HEK293 (cell line): ENCODE data around the gene CROCC.

Source experiments
- CTCF ChIA-PET: fragments of 350-600 bp; formaldehyde crosslinking; extraction: SDS; loops from one replicate; lab custom pipeline; 2021; ENCODE audit warnings: antibody characterized with exemption; lab: Yijun Ruan, JAX
- POLR2A ChIA-PET: fragments of 300-600 bp; formaldehyde crosslinking; extraction: SDS; loops from one replicate; lab custom pipeline; 2020; ENCODE audit warnings: antibody characterized with exemption, inconsistent platforms; lab: Yijun Ruan, JAX
- H3K27ac ChIP-seq: fragments of 200-500 bp; sonication (Bioruptor generic); 2 replicates; pipeline ENCODE4 v1.5.1; 2014; ENCODE audit warnings: low read depth, low read length, control low read depth, inconsistent platforms; ENCODE audit errors: extremely low read depth
- H3K36me3 ChIP-seq, 2 experiments: fragments of 200-500 bp in 1 of 2; sonication (Bioruptor generic) in 1 of 2; 1 replicate in 1 of 2; 2 replicates in 1 of 2; pipeline ENCODE4 v1.5.1; 2014 to 2017; ENCODE audit warnings: inconsistent platforms in 2 of 2, low read length in 2 of 2; ENCODE audit not compliant: control insufficient read depth in 2 of 2, insufficient read depth in 1 of 2
- H3K4me1 ChIP-seq: fragments of 200-500 bp; sonication (Bioruptor generic); 2 replicates; pipeline ENCODE4 v1.5.1; 2014; ENCODE audit warnings: mild to moderate bottlenecking, low read length, inconsistent platforms; ENCODE audit not compliant: control insufficient read depth, insufficient read depth
- H3K4me3 ChIP-seq: 2 replicates; pipeline ENCODE4 v1.5.1; 2011; ENCODE audit warnings: low read depth, mild to moderate bottlenecking, control low read depth, low read length, moderate library complexity
- H3K9me3 ChIP-seq: fragments of 200-500 bp; sonication (Bioruptor generic); 2 replicates; pipeline ENCODE4 v1.5.1; 2014; ENCODE audit warnings: low read depth, low read length, inconsistent platforms; ENCODE audit not compliant: control insufficient read depth, insufficient read depth
- BCL11A ChIP-seq: fragments of 450-650 bp; formaldehyde crosslinking; IDR thresholded peaks from 2 replicates; pipeline ENCODE4 v1.5.1; 2016; ENCODE audit warnings: low read depth, missing biosample characterization, missing genetic modification characterization
- GFI1B ChIP-seq: fragments of 450-650 bp; formaldehyde crosslinking; IDR thresholded peaks from 2 replicates; pipeline ENCODE4 v1.5.1; 2016; ENCODE audit warnings: missing biosample characterization, missing genetic modification characterization
- GLIS1 ChIP-seq: fragments of 450-650 bp; formaldehyde crosslinking; IDR thresholded peaks from 2 replicates; pipeline ENCODE4 v1.5.1; 2016; ENCODE audit warnings: missing biosample characterization, missing genetic modification characterization
- KLF1 ChIP-seq: fragments of 450-650 bp; formaldehyde crosslinking; IDR thresholded peaks from 2 replicates; pipeline ENCODE4 v1.5.1; 2016; ENCODE audit warnings: missing biosample characterization, missing genetic modification characterization
- OVOL3 ChIP-seq: fragments of 450-650 bp; formaldehyde crosslinking; IDR thresholded peaks from 2 replicates; pipeline ENCODE4 v1.5.1; 2016; ENCODE audit warnings: missing biosample characterization, missing genetic modification characterization
- SALL2 ChIP-seq: fragments of 450-650 bp; formaldehyde crosslinking; IDR thresholded peaks from 2 replicates; pipeline ENCODE4 v1.5.0; 2017; ENCODE audit warnings: missing biosample characterization, mild to moderate bottlenecking, missing genetic modification characterization, borderline replicate concordance
- ZFP3 ChIP-seq: fragments of 450-650 bp; formaldehyde crosslinking; IDR thresholded peaks from 2 replicates; pipeline ENCODE4 v1.5.1; 2016; ENCODE audit warnings: low read depth, missing biosample characterization, missing genetic modification characterization
- ZIC2 ChIP-seq: fragments of 450-650 bp; formaldehyde crosslinking; IDR thresholded peaks from 2 replicates; pipeline ENCODE4 v1.5.1; 2016; ENCODE audit warnings: missing biosample characterization, missing genetic modification characterization
- ZNF121 ChIP-seq: fragments of 450-650 bp; formaldehyde crosslinking; IDR thresholded peaks from 2 replicates; pipeline ENCODE4 v1.5.1; 2016; ENCODE audit warnings: missing biosample characterization, missing genetic modification characterization
- ZNF211 ChIP-seq: fragments of 450-650 bp; formaldehyde crosslinking; IDR thresholded peaks from 2 replicates; pipeline ENCODE4 v1.5.1; 2016; ENCODE audit warnings: low read depth, missing biosample characterization, missing genetic modification characterization
- ZNF391 ChIP-seq: fragments of 450-650 bp; formaldehyde crosslinking; IDR thresholded peaks from 2 replicates; pipeline ENCODE4 v1.5.1; 2016; ENCODE audit warnings: low read depth, missing biosample characterization, missing genetic modification characterization, borderline replicate concordance
- ZNF501 ChIP-seq: fragments of 450-650 bp; formaldehyde crosslinking; IDR thresholded peaks from 2 replicates; pipeline ENCODE4 v1.5.1; 2016; ENCODE audit warnings: missing biosample characterization, missing genetic modification characterization
- ZNF510 ChIP-seq: fragments of 450-650 bp; formaldehyde crosslinking; IDR thresholded peaks from 2 replicates; pipeline ENCODE4 v1.5.1; 2018; ENCODE audit warnings: mild to moderate bottlenecking, missing genetic modification characterization, missing biosample characterization; ENCODE audit not compliant: insufficient replicate concordance
- ZNF548 ChIP-seq: fragments of 450-650 bp; formaldehyde crosslinking; IDR thresholded peaks from 2 replicates; pipeline ENCODE4 v1.5.1; 2016; ENCODE audit warnings: missing biosample characterization, missing genetic modification characterization
- ZNF610 ChIP-seq: fragments of 450-650 bp; formaldehyde crosslinking; IDR thresholded peaks from 2 replicates; pipeline ENCODE4 v1.5.1; 2016; ENCODE audit warnings: missing biosample characterization, missing genetic modification characterization, borderline replicate concordance
- ZNF623 ChIP-seq: fragments of 450-650 bp; formaldehyde crosslinking; IDR thresholded peaks from 2 replicates; pipeline ENCODE4 v1.5.1; 2016; ENCODE audit warnings: missing biosample characterization, missing genetic modification characterization
- ZNF76 ChIP-seq: fragments of 450-650 bp; formaldehyde crosslinking; IDR thresholded peaks from 2 replicates; pipeline ENCODE4; 2016; ENCODE audit warnings: low read depth, missing biosample characterization, missing genetic modification characterization, borderline replicate concordance
- ZNF785 ChIP-seq: fragments of 450-650 bp; formaldehyde crosslinking; IDR thresholded peaks from 2 replicates; pipeline ENCODE4 v1.5.1; 2016; ENCODE audit warnings: missing biosample characterization, missing genetic modification characterization
- ZNF830 ChIP-seq: fragments of 450-650 bp; IDR thresholded peaks from 2 replicates; pipeline ENCODE4 v1.5.0; 2018; ENCODE audit warnings: missing biosample characterization, missing genetic modification characterization, low read depth, mild to moderate bottlenecking, moderate library complexity
- TF ChIP-seq, protein P1 (sequence below): fragments of 450-650 bp; formaldehyde crosslinking; IDR thresholded peaks from 2 replicates; pipeline ENCODE4 v1.5.1; 2016; ENCODE audit warnings: missing biosample characterization, missing genetic modification characterization, low read depth
- TF ChIP-seq, protein P2 (sequence below): fragments of 450-650 bp; formaldehyde crosslinking; IDR thresholded peaks from 2 replicates; pipeline ENCODE4 v1.5.1; 2016; ENCODE audit warnings: missing biosample characterization, missing genetic modification characterization
- TF ChIP-seq, protein P3 (sequence below): fragments of 450-650 bp; IDR thresholded peaks from 2 replicates; pipeline ENCODE4 v1.5.1; 2018; ENCODE audit warnings: missing biosample characterization, mild to moderate bottlenecking, missing genetic modification characterization
- TF ChIP-seq, protein P4 (sequence below): fragments of 450-650 bp; formaldehyde crosslinking; IDR thresholded peaks from 2 replicates; pipeline ENCODE4 v1.5.1; 2016; ENCODE audit warnings: missing biosample characterization, missing genetic modification characterization
- TF ChIP-seq, protein P5 (sequence below): sonication (generic); formaldehyde crosslinking; IDR thresholded peaks from 2 replicates; pipeline ENCODE4 v1.8.1; 2022; ENCODE audit warnings: mild to moderate bottlenecking, moderate library complexity, missing genetic modification reagents

CROCC gene

DNA sequence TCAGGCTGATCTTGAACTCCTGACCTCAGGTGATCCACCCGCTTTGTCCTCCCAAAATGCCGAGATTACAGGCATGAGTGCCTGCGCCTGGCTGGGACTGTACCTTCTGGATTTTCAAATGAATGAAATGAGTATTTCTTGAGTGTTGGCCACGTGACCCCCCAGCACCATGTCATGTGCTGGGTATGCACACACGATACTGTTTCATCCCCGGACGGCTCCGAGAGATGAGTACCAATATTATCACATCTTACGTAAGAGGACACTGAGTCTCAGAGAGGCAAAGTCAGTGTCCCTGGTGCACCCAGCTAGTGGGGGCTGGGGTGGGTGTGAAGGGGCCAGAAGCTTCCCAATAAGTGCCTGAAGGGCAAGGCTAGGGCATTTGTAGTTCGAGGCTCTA is 780 bp upstream of the CROCC start:
- Histone ChIP-seq H3K4me1 (peaks cover 4% of the 10 kb centered on the region; the same call in 1 of the 2 replicates), H3K9me3 (no peaks in the 10 kb centered on the region), H3K4me3 (no peak overlapping the region), H3K27ac (no peak overlapping the region), H3K36me3 (no peaks in the 10 kb centered on the region)
- TF ChIP-seq, protein P1, sequence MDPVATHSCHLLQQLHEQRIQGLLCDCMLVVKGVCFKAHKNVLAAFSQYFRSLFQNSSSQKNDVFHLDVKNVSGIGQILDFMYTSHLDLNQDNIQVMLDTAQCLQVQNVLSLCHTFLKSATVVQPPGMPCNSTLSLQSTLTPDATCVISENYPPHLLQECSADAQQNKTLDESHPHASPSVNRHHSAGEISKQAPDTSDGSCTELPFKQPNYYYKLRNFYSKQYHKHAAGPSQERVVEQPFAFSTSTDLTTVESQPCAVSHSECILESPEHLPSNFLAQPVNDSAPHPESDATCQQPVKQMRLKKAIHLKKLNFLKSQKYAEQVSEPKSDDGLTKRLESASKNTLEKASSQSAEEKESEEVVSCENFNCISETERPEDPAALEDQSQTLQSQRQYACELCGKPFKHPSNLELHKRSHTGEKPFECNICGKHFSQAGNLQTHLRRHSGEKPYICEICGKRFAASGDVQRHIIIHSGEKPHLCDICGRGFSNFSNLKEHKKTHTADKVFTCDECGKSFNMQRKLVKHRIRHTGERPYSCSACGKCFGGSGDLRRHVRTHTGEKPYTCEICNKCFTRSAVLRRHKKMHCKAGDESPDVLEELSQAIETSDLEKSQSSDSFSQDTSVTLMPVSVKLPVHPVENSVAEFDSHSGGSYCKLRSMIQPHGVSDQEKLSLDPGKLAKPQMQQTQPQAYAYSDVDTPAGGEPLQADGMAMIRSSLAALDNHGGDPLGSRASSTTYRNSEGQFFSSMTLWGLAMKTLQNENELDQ: no peak
- no peak for TF ChIP-seq ZNF548 (tag by site-specific recombination)
- TF ChIP-seq ZIC2 (tag by site-specific recombination): no peak
- no peak for TF ChIP-seq GFI1B (tag by site-specific recombination)
- TF ChIP-seq, protein P2, sequence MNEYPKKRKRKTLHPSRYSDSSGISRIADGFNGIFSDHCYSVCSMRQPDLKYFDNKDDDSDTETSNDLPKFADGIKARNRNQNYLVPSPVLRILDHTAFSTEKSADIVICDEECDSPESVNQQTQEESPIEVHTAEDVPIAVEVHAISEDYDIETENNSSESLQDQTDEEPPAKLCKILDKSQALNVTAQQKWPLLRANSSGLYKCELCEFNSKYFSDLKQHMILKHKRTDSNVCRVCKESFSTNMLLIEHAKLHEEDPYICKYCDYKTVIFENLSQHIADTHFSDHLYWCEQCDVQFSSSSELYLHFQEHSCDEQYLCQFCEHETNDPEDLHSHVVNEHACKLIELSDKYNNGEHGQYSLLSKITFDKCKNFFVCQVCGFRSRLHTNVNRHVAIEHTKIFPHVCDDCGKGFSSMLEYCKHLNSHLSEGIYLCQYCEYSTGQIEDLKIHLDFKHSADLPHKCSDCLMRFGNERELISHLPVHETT (tag by site-specific recombination): no peak
- TF ChIP-seq OVOL3: no peak
- CTCF ChIA-PET: no interaction called here
- POLR2A ChIA-PET: interaction anchor here (2.1 kb wide), 1 partner anchor 16 kb away, joined by 8 read pairs; no protein-coding TSS in a partner anchor

DNA sequence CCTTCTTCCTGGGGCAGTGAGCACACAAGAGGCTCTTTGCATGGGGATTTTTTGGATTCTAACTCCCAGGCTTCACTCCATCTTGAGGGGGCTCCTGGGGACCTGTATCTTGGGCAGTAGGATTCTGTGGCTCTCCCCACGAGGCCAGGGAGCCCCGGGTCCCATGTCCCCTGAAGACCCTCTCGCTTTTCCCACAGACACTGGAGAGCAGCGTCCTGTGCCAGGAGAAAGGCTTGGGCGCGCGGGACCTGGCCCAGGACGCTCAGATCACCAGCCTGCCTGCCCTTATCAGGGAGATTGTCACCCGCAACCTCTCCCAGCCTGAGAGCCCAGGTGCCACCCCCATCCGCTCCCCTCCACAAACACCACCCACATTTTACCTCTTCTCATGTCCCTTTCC is 735 bp downstream of the CROCC start:
- Histone ChIP-seq H3K27ac (no peak overlapping the region), H3K4me1 (peaks cover 4% of the 10 kb centered on the region; the same call in 1 of the 2 replicates), H3K36me3 (no peaks in the 10 kb centered on the region), H3K4me3 (no peak overlapping the region), H3K9me3 (no peaks in the 10 kb centered on the region)
- no peak for TF ChIP-seq ZNF623 (tag by site-specific recombination)
- TF ChIP-seq ZNF211 (tag by site-specific recombination): no peak
- TF ChIP-seq ZNF391 (tag by site-specific recombination): no peak
- no peak for TF ChIP-seq ZFP3 (tag by site-specific recombination)
- TF ChIP-seq KLF1 (tag by site-specific recombination): no peak
- TF ChIP-seq SALL2 (tag by site-specific recombination): no peak
- no peak for TF ChIP-seq ZNF830
- TF ChIP-seq ZNF76 (tag by site-specific recombination): no peak
- TF ChIP-seq BCL11A (tag by site-specific recombination): no peak
- TF ChIP-seq ZNF121 (tag by site-specific recombination): no peak
- CTCF ChIA-PET: interaction anchor here (0.7 kb wide), 1 partner anchor 24 kb away, joined by 3 read pairs; no protein-coding TSS in a partner anchor
- POLR2A ChIA-PET: interaction anchor here (0.6 to 2.1 kb wide), 2 partner anchors 7 to 18 kb away, joined by 3 to 8 read pairs; no protein-coding TSS in a partner anchor

DNA sequence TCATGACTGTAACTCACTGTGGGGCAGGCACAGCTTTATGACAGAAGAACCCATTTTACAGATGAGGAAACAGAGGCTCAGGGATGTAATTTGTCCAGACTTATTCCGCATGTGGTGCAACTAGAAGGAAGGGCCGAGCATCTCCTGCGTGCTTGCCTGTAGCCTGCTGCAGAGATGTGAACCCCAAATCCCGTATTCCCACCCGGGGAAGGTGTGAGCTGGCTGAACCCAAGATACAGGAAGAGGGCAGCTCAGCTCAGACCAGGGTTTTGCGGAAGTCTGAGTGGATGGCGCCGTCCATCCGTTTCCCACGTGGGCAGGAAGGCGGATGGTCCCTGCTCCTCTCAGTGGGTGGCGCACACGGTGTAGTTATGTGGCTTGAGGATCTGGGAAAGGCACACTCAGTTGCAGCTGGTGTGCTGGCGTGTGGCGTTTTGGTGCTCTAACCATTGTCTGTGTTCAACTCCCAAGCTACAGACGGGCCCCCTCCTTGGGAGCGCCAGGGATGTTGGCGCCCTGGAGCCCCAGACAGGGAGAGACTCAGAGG is 1.2 kb downstream of the CROCC start:
- Histone ChIP-seq H3K9me3 (no peaks in the 10 kb centered on the region), H3K4me3 (no peak overlapping the region), H3K27ac (no peak overlapping the region), H3K36me3 (no peaks in the 10 kb centered on the region), H3K4me1 (peaks cover 4% of the 10 kb centered on the region; the same call in 1 of the 2 replicates)
- CTCF ChIA-PET: interaction anchor here (0.7 kb wide), 2 partner anchors 23 to 29 kb away, joined by 3 read pairs; no protein-coding TSS in a partner anchor
- POLR2A ChIA-PET: interaction anchor here (0.6 to 2.1 kb wide), 2 partner anchors 8 to 18 kb away, joined by 3 to 8 read pairs; no protein-coding TSS in a partner anchor
- TF ChIP-seq GLIS1 (tag by site-specific recombination) (no peak), ZNF610 (tag by site-specific recombination) (no peak), ZNF785 (tag by site-specific recombination) (no peak), ZNF510 (tag by site-specific recombination) (no peak), ZNF501 (tag by site-specific recombination) (no peak)
- TF ChIP-seq, protein P3, sequence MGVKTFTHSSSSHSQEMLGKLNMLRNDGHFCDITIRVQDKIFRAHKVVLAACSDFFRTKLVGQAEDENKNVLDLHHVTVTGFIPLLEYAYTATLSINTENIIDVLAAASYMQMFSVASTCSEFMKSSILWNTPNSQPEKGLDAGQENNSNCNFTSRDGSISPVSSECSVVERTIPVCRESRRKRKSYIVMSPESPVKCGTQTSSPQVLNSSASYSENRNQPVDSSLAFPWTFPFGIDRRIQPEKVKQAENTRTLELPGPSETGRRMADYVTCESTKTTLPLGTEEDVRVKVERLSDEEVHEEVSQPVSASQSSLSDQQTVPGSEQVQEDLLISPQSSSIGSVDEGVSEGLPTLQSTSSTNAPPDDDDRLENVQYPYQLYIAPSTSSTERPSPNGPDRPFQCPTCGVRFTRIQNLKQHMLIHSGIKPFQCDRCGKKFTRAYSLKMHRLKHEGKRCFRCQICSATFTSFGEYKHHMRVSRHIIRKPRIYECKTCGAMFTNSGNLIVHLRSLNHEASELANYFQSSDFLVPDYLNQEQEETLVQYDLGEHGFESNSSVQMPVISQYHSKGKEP (tag by site-specific recombination): no peak
- TF ChIP-seq, protein P4, sequence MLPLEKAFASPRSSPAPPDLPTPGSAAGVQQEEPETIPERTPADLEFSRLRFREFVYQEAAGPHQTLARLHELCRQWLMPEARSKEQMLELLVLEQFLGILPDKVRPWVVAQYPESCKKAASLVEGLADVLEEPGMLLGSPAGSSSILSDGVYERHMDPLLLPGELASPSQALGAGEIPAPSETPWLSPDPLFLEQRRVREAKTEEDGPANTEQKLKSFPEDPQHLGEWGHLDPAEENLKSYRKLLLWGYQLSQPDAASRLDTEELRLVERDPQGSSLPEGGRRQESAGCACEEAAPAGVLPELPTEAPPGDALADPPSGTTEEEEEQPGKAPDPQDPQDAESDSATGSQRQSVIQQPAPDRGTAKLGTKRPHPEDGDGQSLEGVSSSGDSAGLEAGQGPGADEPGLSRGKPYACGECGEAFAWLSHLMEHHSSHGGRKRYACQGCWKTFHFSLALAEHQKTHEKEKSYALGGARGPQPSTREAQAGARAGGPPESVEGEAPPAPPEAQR (tag by site-specific recombination): no peak
- TF ChIP-seq, protein P5, sequence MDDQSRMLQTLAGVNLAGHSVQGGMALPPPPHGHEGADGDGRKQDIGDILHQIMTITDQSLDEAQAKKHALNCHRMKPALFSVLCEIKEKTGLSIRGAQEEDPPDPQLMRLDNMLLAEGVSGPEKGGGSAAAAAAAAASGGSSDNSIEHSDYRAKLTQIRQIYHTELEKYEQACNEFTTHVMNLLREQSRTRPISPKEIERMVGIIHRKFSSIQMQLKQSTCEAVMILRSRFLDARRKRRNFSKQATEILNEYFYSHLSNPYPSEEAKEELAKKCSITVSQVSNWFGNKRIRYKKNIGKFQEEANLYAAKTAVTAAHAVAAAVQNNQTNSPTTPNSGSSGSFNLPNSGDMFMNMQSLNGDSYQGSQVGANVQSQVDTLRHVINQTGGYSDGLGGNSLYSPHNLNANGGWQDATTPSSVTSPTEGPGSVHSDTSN (CRISPR knock-in tag): no peak
